ENCODE measurements around the gene CHD6.

The CHD6 gene

GRCh38 chr20:41609474-41609873 lies 8.7 kb downstream of the CHD6 start:
- CTCF ChIA-PET: interaction anchor here (1.2 kb wide), 1 partner anchor 199 kb away, joined by 3 read pairs; no protein-coding TSS in a partner anchor
- DNase-seq (ENCODE audit: low read depth, low spot score): no peak
- no peak for TF ChIP-seq CTCF (IDR thresholded peaks at IDR 0.05; ENCODE audit: insufficient read depth, low read length, missing control alignments)
- H3K4me3 ChIP-seq (ENCODE audit: low read depth, low read length): no peak overlapping the region
- POLR2A ChIA-PET: no interaction called here

GRCh38 chr20:41608606-41609005 lies 9.6 kb downstream of the CHD6 start:
- no peak overlapping the region for H3K4me3 ChIP-seq (ENCODE audit: low read depth, low read length)
- ChIA-PET CTCF (interaction anchor here (1.0 to 1.3 kb wide), 3 partner anchors 86 to 198 kb away, joined by 3 read pairs; no protein-coding TSS in a partner anchor), POLR2A (no interaction called here)
- no peak for DNase-seq (ENCODE audit: low read depth, low spot score)
- TF ChIP-seq CTCF (IDR thresholded peaks at IDR 0.05; ENCODE audit: insufficient read depth, low read length, missing control alignments): no peak

GRCh38 chr20:41607791-41608190 lies 10.4 kb downstream of the CHD6 start:
- no peak for DNase-seq (ENCODE audit: low read depth, low spot score)
- CTCF ChIA-PET: interaction anchor here (1.0 to 1.3 kb wide), 2 partner anchors 87 to 90 kb away, joined by 3 read pairs; no protein-coding TSS in a partner anchor
- no peak overlapping the region for H3K4me3 ChIP-seq (ENCODE audit: low read depth, low read length)
- no peak for TF ChIP-seq CTCF (IDR thresholded peaks at IDR 0.05; ENCODE audit: insufficient read depth, low read length, missing control alignments)
- POLR2A ChIA-PET: no interaction called here

- TF ChIP-seq CTCF (IDR thresholded peaks at IDR 0.05; ENCODE audit: insufficient read depth, low read length, missing control alignments): no peak
- CTCF ChIA-PET: interaction anchor here (0.6 kb wide), 1 partner anchor 30 kb away, joined by 3 read pairs; no protein-coding TSS in a partner anchor
- DNase-seq (ENCODE audit: low read depth, low spot score): no peak
- POLR2A ChIA-PET: no interaction called here
- H3K4me3 ChIP-seq (ENCODE audit: low read depth, low read length): no peak overlapping the region
Observed at GRCh38 chr20:41604002-41604401, 14.2 kb downstream of the CHD6 start.

- H3K4me3 ChIP-seq (ENCODE audit: low read depth, low read length): no peak overlapping the region
Observed at GRCh38 chr20:41601742-41602141, 16.4 kb downstream of the CHD6 start.

More at GRCh38 chr20:41601742-41602141, 16.4 kb downstream of the CHD6 start:
- CTCF ChIA-PET: interaction anchor here (0.5 kb wide), 1 partner anchor 34 kb away, joined by 3 read pairs; no protein-coding TSS in a partner anchor
- TF ChIP-seq CTCF (IDR thresholded peaks at IDR 0.05; ENCODE audit: insufficient read depth, low read length, missing control alignments): no peak
- DNase-seq (ENCODE audit: low read depth, low spot score): no peak
- POLR2A ChIA-PET: no interaction called here
